Gastroesophageal sphincter (tissue), 3 donors: Measurements from ENCODE around the gene ATG7.

Experiments used
- CTCF ChIP-seq, 4 experiments: fragments of 200-600 bp in 2 of 4; fragments of 450-650 bp in 2 of 4; sonication (generic) in 1 of 4; IDR thresholded peaks; one replicate each; pipeline ENCODE4 v1.5.1; 2017 to 2019; ENCODE audit warnings: antibody characterized with exemption in 4 of 4, mild to moderate bottlenecking in 2 of 4, moderate library complexity in 2 of 4
- POLR2A ChIP-seq, 2 donors: fragments of 450-650 bp; IDR thresholded peaks; one replicate each; pipeline ENCODE4 v1.6.1; 2017; ENCODE audit warnings: antibody characterized with exemption in 2 of 2, mild to moderate bottlenecking in 2 of 2, moderate library complexity in 1 of 2
- POLR2AphosphoS5 ChIP-seq: sonication (generic); formaldehyde crosslinking; IDR thresholded peaks from one replicate; pipeline ENCODE4 v1.6.1; 2017; ENCODE audit warnings: antibody characterized with exemption

GRCh38 chr3:11479221-11479620 is 207.0 kb downstream of the ATG7 start:
- TF ChIP-seq CTCF (IDR thresholded peaks at IDR 0.05) = no peak
- TF ChIP-seq POLR2A (IDR thresholded peaks at IDR 0.05) = no peak
- TF ChIP-seq POLR2AphosphoS5 = no peak
